ENCODE measurements around the gene FARS2.
"Not testable (repeated sequence)": the region's sequence is repeated elsewhere in the genome, so short reads cannot be mapped to it uniquely, and the experiment has no call there.

FARS2 gene

GRCh38 chr6:5776104-5776503, 514.8 kb downstream of the FARS2 start:
- no peak for DNase-seq

- DNase-seq = no peak
Measured at GRCh38 chr6:5776706-5777390, 515.5 kb downstream of the FARS2 start.

- no peak for DNase-seq
Measured at GRCh38 chr6:5778317-5778857, 517.1 kb downstream of the FARS2 start.

GRCh38 chr6:5778906-5779305, 517.6 kb downstream of the FARS2 start:
- no peak for DNase-seq

GRCh38 chr6:5781019-5781418, 519.7 kb downstream of the FARS2 start:
- no peak for DNase-seq

GRCh38 chr6:5781966-5782556, 520.7 kb downstream of the FARS2 start:
- DNase-seq = no peak

- no peak for DNase-seq
Measured at GRCh38 chr6:5782783-5783547, 521.7 kb downstream of the FARS2 start.

- DNase-seq = no peak
Measured at GRCh38 chr6:5783584-5784089, 522.3 kb downstream of the FARS2 start.

- DNase-seq = no peak
Measured at GRCh38 chr6:5785249-5785648, 523.9 kb downstream of the FARS2 start.

GRCh38 chr6:5786321-5786968, 525.1 kb downstream of the FARS2 start:
- DNase-seq = no peak

- DNase-seq = no peak
Measured at GRCh38 chr6:5786969-5787720, 525.8 kb downstream of the FARS2 start.

- DNase-seq = not testable (repeated sequence)
Measured at GRCh38 chr6:5789426-5789825, 528.1 kb downstream of the FARS2 start.

GRCh38 chr6:5796555-5796954, 535.2 kb downstream of the FARS2 start:
- not testable (repeated sequence) for DNase-seq

- DNase-seq = not testable (repeated sequence)
Measured at GRCh38 chr6:5806406-5806805, 545.1 kb downstream of the FARS2 start.

- DNase-seq = no peak
Measured at GRCh38 chr6:5809450-5809849, 548.1 kb downstream of the FARS2 start.

GRCh38 chr6:5811997-5812396, 550.7 kb downstream of the FARS2 start:
- no peak for DNase-seq

GRCh38 chr6:5813625-5814027, 552.3 kb downstream of the FARS2 start:
- no peak for DNase-seq

GRCh38 chr6:5814116-5814515, 552.8 kb downstream of the FARS2 start:
- no peak for DNase-seq

GRCh38 chr6:5814901-5815300, 553.6 kb downstream of the FARS2 start:
- DNase-seq = no peak

- no peak for DNase-seq
Measured at GRCh38 chr6:5817869-5818268, 556.6 kb downstream of the FARS2 start.

- DNase-seq = no peak
Measured at GRCh38 chr6:5818959-5819358, 557.6 kb downstream of the FARS2 start.
